NCI-H2107 treated with DMSO at 0.1 percent for 48 hours (cell line): ENCODE results near the gene FXYD6.

Experiments
- DNase-seq: peaks from one replicate; lab custom pipeline; 2025; ENCODE audit not compliant: unreplicated experiment; lab: John Stamatoyannopoulos, UW

Gene FXYD6

DNA sequence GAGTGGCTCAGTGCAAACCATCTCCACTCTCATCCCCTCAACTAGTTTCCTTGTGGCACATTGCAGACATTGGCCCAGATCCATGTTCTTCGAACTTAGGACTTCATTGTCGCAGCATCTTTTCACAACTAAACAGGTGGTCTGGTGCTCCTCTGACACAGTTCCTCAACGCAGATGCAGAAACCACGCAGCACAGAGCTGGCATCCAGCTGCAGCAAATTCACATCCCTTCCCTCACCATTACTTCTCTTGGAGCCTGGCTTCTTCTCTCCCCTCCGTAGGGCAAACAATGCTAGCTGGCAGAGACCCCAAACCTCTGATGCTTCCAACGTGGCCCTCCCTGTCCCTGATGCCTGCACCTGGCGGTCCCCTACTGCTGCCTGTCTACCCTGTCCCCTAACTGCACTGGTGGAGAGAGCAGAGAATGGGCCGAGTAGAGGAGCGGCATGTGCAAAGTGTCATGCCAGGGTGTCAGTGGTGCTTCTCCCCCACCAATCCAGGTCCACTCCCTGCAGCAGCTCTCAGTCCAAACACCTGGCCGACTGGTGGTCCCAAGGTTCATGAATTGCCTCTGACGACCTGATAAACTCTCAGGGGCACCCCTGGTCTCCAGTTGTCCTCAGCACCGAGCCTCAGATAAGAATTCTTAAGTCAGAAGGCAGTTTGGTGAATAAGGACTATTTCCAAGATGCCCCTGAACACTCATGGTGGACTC lies 34.6 kb upstream of the FXYD6 start:
- DNase-seq: no peak

DNA sequence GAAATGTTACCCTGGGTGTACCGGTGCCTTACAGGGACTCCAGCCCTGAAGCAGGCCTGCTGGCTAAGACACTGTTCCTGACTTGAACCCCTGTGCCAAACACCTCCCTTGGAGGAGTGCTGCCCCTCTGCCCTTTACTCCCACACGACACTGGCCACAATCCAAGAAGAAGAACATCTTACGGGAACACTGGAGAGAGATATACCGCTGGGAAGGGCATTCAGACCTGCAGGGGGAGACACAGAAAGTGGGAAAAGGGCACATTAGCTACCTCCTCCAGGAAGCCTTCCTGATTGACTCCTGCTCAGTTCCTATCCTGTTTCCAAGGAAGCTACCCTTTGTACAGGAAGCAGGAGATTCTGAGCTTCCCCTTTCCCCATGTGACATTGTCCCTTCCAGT lies 34.1 kb upstream of the FXYD6 start:
- no peak for DNase-seq

DNA sequence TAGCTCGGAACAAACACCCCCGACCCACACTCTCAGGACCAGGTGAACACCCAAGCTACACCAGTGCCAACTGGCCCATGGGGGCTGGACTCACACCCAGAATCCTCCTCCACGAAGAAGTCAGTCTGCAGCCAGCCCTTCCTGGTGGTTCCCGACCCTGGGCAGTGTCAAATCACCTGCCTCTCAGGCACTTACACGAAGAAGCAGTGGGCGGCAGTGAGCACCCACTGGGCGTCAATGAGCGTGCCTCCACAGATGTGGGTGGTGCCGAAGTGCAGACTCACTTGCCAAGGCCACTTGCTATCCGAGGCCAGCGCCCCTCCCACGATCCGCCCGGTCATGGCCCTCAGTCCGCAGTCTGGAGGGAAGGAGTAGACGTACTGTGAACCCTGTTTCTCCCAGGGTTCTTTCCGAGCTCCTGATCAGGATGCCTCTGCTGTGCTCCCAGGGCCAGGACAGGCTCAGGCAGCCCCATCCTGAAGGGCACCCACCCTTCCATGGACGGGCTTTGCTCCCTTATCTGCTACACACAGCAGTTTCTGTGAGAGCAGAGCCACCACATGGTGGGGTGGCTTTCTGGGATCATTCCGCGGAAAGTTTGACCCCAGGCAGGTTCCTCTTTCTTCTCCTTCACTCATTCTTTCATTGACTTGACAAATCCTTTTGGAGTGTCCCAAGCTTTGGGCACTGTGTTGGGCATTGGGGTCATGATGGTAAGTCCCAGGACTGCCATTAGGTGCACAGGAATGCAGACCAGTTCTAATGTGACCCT lies 33.3 kb upstream of the FXYD6 start:
- no peak for DNase-seq

DNA sequence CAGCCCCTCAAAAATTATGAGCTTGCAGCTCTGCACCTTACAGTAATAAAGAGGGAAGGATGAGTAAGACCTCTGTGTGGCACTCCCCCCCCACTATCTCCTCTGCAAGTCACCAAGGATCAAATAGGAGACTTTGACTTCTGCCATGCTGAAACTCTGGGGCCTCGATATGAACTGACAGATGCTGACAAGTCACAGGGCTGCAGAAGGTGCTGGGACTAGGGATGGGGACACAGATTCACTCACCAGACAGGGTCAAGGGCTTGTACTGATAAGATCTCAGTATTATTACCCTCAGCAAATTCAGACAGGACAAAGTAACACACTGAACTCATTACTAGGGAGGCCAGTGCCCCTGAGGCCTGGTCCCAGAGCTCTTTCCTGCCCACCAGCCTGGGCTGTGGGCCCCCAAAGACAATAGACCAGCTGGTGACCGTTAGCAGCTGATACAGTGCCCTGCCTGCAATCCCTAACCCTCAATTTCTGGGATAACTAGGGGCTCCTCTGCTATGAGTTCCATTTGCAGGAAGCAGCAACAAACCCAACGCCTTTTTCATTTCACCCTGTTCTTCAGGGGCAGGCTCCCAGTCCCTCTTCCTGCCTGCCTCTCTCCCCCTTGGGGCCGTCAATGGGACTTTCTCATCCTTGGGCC lies 32.6 kb upstream of the FXYD6 start:
- no peak for DNase-seq

DNA sequence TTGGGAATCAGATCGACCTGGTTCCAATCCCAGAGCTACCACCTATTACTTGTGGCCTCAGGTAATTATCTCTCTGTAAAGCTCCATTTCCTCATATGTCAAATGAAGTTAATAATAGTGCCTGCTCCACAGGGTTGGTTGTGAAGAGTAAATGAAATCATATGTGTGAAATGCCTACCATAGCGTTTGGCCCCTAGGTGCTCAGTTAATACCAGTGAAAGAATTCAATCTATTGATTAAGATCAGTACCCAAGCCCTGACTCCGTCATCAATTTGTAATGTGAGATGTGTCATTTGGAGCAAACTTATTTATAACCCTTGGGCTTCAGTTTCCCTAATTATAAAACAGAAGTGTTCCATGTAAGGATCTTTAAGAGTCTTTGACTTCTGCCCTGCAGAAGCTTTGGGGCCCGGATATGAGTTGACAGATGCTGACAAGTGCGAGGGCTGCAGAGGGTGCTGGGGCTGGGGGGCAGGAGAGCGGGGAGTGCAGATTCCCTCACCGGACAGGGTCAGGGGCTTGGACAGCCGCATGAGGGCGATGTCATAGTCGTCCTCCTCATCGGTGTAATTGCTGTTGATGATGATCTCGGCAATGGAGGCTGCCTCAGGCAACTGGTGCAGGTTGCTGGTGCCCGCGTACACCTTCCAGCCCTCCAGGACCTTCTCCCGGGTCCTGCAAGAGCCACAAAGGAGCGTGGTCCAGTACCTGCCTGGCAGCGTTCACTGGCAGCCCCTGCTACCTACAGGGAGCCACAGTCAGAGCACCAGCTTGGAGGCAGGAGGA lies 31.8 kb upstream of the FXYD6 start:
- no peak for DNase-seq

DNA sequence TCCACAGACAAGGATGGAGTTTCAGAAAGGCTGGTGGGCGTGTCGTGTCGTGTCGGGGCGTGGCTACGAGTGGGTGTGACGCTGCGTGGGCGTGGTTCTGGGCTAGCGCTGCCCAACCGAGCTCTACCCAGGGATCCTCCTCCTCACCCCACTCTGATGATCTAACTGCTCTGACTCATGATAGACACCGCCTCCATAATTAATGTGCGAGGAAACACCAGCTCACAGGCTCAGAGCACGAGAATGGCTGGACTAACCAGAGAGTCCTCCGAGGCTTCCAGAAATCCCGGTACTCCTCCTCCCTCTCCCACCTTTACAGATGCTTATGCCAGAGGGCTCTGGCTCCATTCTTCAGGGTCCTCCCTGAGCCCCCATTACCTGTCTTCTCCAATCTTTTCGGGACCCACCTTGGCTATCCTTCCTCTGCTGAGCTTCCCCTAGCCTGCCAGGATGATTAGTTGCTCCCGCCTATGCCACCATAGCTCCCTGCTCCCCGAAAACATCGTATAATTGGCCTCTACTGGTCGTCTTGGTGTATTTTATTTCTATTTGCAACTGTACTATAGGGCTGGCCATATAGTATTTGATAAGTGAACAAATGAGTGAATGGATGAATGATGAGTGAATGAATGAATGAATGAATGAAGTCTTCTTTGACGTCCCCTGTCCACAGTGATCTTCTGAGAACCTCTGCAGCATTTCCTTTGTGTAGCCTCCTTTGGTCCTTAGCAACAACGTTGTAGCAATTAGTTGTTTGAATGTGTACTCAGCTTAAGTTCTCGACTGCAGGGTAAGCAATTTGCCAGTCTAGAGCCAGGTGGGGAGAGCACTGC lies 31.0 kb upstream of the FXYD6 start:
- peak; percentile 99 for DNase-seq

DNA sequence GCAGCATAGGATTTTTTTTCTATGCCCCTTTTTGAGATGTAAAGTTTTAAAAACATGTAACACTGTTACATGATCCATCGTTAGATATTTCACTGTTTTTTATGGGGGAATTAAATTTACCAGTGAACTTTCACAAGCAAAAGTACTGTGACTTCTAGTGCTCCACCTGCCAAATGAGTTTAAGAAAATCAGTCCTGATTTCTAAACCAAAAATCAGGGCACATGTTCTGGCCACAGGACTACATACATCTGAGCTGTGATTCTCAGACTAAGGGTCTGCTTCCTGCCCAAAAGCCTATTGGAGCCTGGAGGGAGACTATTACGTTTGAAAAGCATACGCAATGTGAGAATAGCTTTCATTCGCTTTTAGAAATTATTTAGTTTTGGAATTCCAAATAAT lies 30.3 kb upstream of the FXYD6 start:
- DNase-seq: no peak

DNA sequence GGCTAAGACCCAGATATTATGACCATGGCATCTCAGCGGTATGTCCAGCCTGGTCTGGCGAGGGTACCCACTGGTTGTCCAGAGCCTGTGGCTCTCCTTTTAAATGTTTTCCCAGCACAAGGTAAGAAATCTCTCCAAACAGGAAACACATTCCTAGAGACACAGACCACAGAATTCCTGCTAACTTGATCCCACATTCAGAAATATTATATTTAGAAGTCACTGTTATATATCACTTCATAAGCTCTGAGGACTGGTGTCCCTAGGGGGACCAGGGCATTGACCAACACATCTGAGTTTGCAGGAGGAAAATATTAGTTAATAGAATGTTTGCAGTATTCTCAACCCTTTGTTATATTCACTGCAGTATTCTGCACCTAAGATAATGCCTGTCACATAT lies 29.7 kb upstream of the FXYD6 start:
- DNase-seq: no peak

DNA sequence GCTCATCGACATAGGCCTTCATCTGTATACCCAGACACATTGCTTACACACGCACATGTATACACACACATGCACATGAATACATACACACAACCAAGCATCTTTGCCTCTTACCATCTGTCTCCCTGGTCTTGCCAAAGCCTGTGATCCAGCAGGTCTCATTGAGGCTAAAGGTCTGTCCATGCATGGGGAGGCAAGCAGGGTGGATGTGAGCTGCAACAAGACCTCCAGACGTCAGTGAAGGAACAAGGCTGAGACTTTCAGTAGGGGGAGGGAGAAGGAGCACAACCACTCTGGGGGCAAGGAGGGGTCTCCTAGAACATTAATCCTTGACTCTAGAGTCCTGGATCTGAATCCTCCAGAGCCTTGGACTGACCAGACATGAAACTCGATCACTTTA lies 29.1 kb upstream of the FXYD6 start:
- no peak for DNase-seq

DNA sequence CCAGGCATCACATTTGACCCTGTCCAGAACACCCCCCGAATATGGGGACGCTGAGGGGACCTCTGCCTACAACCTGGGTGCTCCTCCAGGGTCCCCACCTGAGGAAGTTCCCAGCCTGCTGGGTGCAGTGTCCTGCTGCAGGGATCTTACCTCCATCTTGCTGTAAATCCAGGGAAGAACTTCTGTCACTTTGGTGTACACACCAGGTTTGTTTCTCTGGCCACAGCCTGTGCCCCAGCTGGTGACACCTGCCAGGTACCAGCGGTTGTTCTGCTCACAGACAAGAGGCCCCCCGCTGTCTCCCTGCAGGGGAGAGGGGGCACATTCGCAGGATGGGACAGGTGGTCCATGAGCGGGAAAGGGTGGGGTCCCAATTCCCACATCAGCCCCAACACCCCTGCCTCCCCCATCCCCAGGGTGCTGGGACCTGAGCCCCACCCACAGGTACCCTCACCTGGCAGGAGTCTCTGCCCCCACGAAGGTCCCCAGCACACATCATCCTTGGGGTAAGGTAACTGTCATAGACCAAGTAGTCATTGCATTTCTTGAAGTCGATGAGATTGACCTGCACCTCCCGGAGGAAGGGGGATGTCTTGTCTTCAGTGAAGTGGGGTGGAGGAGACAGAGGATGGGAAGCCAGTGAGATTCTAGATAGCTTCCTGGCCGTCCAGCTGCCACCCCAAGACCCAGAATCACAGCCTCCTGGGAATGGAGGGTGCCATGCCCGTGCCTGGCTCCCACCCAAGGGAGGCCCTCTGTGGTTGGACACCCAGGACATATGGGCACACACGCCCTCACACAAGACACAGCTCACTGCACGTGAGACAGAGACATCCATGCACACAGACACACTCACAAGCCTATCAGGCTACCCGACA lies 27.3 kb upstream of the FXYD6 start:
- peak; percentile 29 for DNase-seq

DNA sequence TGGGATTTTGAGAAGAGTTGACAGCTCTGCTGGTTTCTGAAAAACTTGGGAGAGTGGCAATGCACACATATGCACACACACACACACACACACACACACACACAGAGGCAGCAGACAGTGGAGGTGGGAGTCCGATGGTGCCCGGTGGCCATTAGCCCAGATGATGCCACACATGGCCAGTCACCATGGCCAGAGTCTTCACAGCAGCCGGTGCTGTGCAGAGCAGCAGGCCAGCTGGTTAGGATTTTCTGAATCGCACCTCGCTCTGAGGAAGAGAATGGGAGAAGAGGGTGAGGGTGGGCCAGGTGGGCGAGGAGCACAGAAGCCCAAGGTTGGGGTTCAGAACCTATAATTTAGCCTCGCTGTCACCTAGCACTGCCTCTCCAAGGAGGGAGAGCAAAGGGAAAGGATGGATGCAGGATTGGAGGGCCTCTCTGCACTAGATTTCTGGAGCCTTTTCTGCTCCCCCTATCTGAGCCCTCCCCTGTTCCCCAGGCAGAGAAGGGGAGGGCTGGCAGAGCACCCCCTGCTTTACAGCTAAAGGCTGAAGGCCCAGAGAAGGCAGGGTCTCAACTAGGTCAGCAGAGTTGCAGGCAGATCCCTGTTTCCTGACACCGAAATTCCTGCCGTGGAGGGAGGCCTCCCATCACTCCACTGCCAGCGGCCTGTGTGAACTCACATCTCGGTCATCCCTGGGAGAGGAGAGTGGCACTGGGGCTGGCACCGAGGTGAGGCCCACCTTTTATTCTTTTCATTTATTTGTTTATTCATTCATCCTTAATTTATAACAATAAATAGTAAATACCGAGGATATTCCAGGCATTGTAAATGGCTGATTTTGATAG lies 25.8 kb upstream of the FXYD6 start:
- DNase-seq: no peak

DNA sequence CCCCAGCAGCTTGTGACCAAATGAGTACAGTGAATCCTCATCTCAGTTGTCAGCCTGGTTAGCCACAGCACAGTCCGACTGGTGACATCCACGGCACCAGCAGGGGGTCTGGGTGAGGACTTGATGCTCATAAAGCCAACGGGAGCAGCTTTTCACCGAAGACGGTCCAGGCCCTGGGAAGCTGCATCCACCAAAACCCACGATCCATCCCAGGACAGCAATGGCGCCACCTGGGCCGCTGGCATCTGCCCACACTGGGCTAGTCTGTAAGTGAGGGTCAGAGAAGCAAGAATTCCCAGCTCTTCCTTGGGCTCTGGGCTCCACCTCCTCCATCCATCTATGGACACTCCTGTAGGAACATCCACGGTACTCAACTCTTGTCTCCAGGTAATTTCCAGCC lies 25.1 kb upstream of the FXYD6 start:
- DNase-seq: no peak

DNA sequence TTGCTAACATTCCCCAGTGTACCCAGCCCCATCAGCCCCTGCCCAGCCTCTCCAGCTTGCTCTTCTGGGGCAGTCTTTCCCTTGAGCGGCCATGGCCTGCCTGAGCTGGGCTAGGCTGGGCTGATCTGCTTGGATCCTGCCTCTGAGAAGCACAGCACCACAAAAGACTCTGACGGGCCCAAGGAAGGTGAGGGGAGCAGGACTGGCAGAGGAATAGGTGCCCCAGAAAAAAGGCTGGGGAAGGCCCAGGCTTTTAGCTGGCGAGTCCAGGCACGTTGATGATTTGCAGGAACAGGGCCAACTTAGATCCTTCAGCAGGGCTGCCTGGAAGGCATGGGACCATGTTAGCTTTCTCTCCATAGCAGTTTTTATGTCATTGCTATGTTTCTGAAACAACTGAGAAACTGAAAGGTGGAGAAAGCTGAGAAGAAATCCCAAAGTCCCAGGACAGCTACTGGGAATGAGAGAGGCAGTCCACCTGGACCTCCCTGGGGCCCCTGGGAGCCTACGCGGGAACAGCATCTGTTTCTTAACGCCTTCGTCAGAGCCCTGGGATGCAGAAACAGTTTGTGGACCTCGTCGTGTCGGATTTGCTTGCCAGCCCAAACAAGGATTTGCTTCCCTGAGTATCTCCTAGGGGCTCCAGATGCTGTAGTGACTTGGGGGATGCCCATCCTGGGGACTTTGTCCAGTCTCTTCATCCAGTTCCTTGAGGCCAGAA lies 24.4 kb upstream of the FXYD6 start:
- no peak for DNase-seq

DNA sequence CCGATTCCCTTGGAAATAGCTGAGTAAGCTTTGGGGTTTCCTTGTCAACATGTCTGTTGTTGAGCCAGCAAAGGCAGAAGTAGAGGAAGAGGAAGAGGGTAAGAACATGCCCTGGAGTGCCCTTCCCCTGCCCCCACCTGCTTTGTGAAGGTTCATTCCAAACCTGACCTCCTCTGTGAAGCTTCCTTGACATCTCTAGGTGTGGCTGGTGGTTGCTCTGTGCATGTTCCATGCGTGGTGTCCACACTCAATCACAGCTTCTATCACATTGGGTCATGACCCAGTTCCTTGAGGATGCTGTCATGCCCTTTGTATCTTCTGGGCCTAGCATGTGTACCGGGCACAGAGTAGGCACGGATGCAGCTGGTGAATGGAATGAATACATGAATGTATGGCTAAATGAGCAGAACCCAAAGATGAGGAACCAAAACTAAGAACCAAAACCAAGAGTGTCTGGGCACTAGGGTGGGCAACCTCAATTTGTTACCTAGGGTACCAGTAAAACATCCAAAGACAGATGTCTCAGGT lies 23.7 kb upstream of the FXYD6 start:
- no peak for DNase-seq

DNA sequence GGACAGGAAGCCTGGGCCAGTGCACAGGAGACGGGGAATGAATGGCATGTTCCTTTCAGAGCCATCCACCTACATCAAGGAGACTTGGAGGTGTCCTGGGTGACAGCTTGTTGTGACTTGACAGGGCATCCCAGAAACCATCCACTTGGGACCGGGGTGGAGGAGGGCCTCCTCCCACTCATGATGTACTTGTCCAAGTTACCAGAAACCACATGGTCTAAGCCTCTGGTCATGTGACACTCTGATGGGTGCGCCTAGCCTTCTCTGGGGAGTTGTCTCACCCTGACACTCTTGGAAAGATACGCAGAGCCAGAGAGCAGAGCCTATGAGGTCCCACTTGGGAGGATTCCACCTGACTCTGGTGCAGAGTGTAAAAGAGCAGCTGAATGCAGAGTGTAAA lies 21.6 kb upstream of the FXYD6 start:
- peak; percentile 42 for DNase-seq

DNA sequence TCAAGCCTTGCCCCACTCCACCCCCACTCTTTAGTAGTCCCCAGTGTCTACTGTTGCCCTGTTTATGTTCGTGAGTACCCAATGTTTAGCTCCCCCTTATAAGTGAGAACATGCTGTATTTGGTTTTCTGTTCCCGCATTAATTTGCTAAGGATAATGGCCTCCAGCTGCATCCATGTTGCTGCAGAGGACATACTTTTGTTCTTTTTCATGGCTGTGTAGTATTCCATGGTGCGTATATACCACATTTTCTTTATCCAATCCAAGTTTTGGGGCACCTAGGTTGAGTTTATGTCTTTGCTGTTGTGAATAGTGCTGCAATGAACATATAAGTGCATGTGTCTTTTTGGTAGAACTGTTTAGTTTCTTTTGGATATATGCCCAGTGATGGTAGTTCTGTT lies 16.2 kb upstream of the FXYD6 start:
- DNase-seq: no peak

DNA sequence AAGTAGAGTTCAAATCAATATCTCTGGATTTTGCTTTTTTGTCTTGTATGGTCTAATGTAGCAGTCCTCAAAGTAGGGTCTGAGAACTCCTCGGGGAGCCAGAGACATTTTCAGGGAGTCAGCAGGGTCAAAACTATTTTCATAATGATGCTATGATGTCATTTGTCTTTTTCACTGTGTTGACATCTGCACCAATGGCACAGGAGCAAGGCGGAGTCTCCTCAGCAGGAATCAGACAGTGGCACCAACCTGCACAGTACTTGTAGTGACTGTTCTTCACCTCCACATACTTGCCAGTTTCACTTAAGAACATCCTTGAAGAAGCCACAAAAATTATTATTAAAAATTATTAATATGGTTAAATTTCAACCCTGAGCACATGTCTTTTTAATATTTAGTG lies 14.9 kb upstream of the FXYD6 start:
- DNase-seq: no peak

DNA sequence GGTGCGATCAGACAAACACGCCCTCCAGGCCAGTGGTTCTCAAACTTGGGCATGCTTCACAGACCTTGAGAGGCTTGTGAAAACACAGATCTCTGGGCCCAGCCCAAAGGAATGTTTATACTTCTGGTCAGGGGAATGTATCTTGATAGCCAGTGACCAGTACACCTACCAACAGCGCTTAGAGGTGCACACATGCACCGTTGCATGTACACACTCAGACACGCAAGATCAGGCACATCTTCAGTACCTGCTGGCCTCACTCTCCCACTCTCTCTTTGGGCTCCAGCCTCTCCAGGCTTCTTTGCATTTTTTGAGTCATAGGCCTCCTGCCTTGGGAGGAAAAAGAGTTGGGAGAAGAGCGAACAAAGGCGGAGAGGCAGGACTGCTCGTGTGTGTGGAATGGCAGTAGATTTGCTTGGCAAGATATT lies 11.7 kb upstream of the FXYD6 start:
- DNase-seq: no peak
